ENCODE data around the gene UNC45A.

- TF ChIP-seq CTCF (IDR thresholded peaks at IDR 0.05) (no peak), POLR2A (IDR thresholded peaks at IDR 0.05) (no peak)
Measured at GRCh38 chr15:90918034-90918788, 16.9 kb upstream of the UNC45A start.
